ENCODE measurements around the gene SPOP.
A peak's percentile ranks its signal among the peaks of the same experiment; 100 is the strongest.
"Not testable (repeated sequence)": the region's sequence is repeated elsewhere in the genome, so short reads cannot be mapped to it uniquely, and the experiment has no call there.

Gene SPOP

GRCh38 chr17:49572806-49573420 lies 105.0 kb downstream of the SPOP start:
- no peak for DNase-seq (ENCODE audit: low read depth in 2 of 2)

- DNase-seq (ENCODE audit: low read depth in 2 of 2): no peak
Measured at GRCh38 chr17:49572226-49572625, 105.7 kb downstream of the SPOP start.

- no peak for DNase-seq (ENCODE audit: low read depth in 2 of 2)
Measured at GRCh38 chr17:49571764-49572163, 106.1 kb downstream of the SPOP start.

- DNase-seq (ENCODE audit: low read depth in 2 of 2): no peak
Measured at GRCh38 chr17:49571283-49571682, 106.6 kb downstream of the SPOP start.

- no peak for DNase-seq (ENCODE audit: low read depth in 2 of 2)
Measured at GRCh38 chr17:49570540-49571242, 107.2 kb downstream of the SPOP start.

- DNase-seq (ENCODE audit: low read depth in 2 of 2): not testable (repeated sequence)
Measured at GRCh38 chr17:49568695-49569047, 109.2 kb downstream of the SPOP start.

- DNase-seq (ENCODE audit: low read depth in 2 of 2): peak; percentile 77 to 83
Measured at GRCh38 chr17:49567871-49568694, 109.8 kb downstream of the SPOP start.

GRCh38 chr17:49567104-49567521 lies 110.8 kb downstream of the SPOP start:
- DNase-seq (ENCODE audit: low read depth in 2 of 2): no peak

- no peak for DNase-seq (ENCODE audit: low read depth in 2 of 2)
Measured at GRCh38 chr17:49566668-49567071, 111.2 kb downstream of the SPOP start.

GRCh38 chr17:49565948-49566491 lies 111.9 kb downstream of the SPOP start:
- no peak for DNase-seq (ENCODE audit: low read depth in 2 of 2)

GRCh38 chr17:49564638-49565037 lies 113.3 kb downstream of the SPOP start:
- no peak for DNase-seq (ENCODE audit: low read depth in 2 of 2)

- DNase-seq (ENCODE audit: low read depth in 2 of 2): no peak
Measured at GRCh38 chr17:49557312-49558024, 120.4 kb downstream of the SPOP start.

GRCh38 chr17:49556223-49556943 lies 121.5 kb downstream of the SPOP start:
- DNase-seq (ENCODE audit: low read depth in 2 of 2): peak; percentile 74 to 82

GRCh38 chr17:49555495-49556222 lies 122.2 kb downstream of the SPOP start:
- no peak for DNase-seq (ENCODE audit: low read depth in 2 of 2)

GRCh38 chr17:49554694-49555494 lies 123.0 kb downstream of the SPOP start:
- no peak for DNase-seq (ENCODE audit: low read depth in 2 of 2)

- DNase-seq (ENCODE audit: low read depth in 2 of 2): no peak
Measured at GRCh38 chr17:49553676-49554335, 124.1 kb downstream of the SPOP start.

- no peak for DNase-seq (ENCODE audit: low read depth in 2 of 2)
Measured at GRCh38 chr17:49552070-49552751, 125.7 kb downstream of the SPOP start.
